Measurements from ENCODE around the gene METTL8.

METTL8 gene

DNA sequence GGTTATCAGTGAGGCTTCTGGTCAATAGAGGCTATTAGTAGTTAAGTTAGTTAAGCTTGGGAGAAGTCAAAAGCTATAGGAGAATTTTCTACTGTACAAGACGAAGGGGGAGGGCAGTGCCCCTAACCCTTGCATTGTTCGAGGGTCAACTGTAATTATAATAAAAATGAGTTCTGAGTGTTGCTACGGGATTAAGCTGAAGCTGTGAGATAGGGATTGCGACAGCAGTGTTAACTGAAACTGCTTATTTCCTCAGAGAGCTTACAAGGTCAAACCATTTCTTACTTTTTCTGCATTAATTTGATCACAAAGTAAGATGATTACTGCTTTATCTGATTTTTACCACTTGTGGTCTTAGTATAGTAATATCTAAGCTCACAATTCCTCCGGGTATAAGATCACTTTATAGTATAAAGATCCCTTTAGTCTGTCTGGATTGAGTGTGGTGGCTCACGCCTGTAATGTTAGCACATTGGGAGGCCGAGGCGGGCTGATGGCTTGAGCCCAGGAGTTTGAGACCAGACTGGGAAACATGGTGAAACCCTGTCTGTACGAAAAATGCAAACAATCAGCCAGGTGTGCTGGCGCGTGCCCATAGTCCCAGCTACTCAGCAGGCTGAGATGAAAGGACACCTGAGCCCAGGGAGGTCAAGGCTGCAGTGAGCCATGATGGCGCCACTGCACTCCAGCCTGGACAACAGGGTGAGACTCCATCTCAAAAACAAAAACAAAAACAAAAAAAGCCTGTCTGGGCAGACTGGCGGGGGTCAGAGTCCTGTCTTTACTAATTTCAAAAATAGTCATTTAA lies 153.6 kb downstream of the METTL8 start:
- no peak overlapping the region for H3K9ac ChIP-seq (ENCODE audit: low read depth, low read length)
- WGBS: 87% methylated on average over 11 of the region's 13 CpGs
- no peak overlapping the region for H3K4me3 ChIP-seq (ENCODE audit: low read length)
- H3K27ac ChIP-seq (ENCODE audit: low read depth, low read length): no peak overlapping the region
- H3K4me1 ChIP-seq (ENCODE audit: insufficient read depth, low read length): no peaks in the 10 kb centered on the region; the same call in 1 of the 2 replicates
- no peaks in the 10 kb centered on the region for H3K27me3 ChIP-seq (ENCODE audit: insufficient read depth, low read length)
- no peaks in the 10 kb centered on the region for H3K9me3 ChIP-seq (ENCODE audit: insufficient read depth, low read depth, low read length)
- H3K36me3 ChIP-seq (ENCODE audit: insufficient read depth, low read length): no peaks in the 10 kb centered on the region

DNA sequence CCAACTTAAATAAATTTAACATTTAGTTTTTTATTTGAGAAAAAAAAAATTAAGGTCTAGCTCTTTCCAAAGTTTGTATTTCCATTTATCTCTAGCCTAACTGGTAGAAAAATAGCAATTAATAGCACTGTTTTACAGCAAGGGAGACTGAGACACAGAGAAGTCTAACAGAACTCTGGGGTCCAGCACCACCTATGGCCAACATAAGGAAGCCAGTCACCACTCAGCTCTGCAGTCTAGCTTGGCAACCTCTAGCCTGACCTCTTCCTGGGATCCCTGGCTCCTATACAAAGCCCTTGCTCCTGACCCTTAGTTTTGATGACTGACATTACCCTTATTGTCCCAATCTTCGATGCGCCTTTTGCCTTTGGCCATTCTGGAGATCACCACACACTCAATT lies 159.0 kb downstream of the METTL8 start:
- H3K4me1 ChIP-seq (ENCODE audit: insufficient read depth, low read length): peaks cover 20% of the 10 kb centered on the region
- H3K27ac ChIP-seq (ENCODE audit: low read depth, low read length): no peak overlapping the region
- H3K9ac ChIP-seq (ENCODE audit: low read depth, low read length): no peak overlapping the region
- WGBS: 97% methylated on average over 2 of the region's 2 CpGs
- H3K4me3 ChIP-seq (ENCODE audit: low read length): no peak overlapping the region
- H3K36me3 ChIP-seq (ENCODE audit: insufficient read depth, low read length): no peaks in the 10 kb centered on the region
- H3K9me3 ChIP-seq (ENCODE audit: insufficient read depth, low read depth, low read length): no peaks in the 10 kb centered on the region
- no peaks in the 10 kb centered on the region for H3K27me3 ChIP-seq (ENCODE audit: insufficient read depth, low read length)

DNA sequence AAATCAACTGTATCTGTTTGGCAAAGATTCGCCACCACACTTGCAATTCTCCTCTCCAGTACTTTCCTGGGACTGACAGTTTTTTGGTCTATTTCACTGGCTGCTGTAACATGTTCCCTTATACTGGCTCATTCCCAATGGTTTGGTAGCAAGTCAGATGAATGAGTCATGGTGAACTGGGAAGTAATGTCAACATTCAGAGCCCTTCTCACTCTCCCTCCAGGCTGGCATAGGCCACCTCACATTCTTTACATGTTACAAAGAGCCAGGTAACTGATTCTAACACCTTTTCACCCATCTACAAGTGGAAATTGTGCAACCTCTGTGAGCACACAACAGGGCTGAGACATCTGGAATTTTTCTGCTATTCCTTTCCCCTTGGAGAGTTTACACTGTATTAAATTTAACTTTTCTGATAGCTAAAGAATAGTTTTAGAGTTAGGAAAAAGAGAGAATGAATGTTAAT lies 161.8 kb downstream of the METTL8 start:
- Histone ChIP-seq H3K36me3 (ENCODE audit: insufficient read depth, low read length) (no peaks in the 10 kb centered on the region), H3K27me3 (ENCODE audit: insufficient read depth, low read length) (no peaks in the 10 kb centered on the region), H3K4me3 (ENCODE audit: low read length) (no peak overlapping the region), H3K9ac (ENCODE audit: low read depth, low read length) (no peak overlapping the region), H3K27ac (ENCODE audit: low read depth, low read length) (no peak overlapping the region), H3K9me3 (ENCODE audit: insufficient read depth, low read depth, low read length) (no peaks in the 10 kb centered on the region), H3K4me1 (ENCODE audit: insufficient read depth, low read length) (peaks cover 28% of the 10 kb centered on the region)
- WGBS: 80% methylated on average over 1 of the region's 1 CpG

DNA sequence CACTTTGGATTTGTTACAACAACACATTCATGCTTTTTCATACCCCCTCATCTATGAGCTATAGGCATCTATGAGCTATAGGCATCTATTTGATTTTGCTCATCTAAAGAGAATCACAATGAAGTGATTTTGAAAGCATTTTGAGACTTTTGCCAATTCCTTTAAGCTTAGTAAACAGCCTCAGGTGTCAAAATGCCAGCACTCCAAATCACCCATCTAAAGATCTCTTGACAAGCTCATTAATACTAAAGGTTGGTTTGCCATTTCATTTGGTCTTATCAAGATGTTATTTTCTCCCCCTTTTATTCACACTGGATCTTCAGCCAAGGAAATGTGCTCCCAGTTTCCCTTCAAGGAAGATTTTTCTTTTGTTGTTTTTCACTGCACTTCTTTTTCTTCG lies 162.4 kb downstream of the METTL8 start:
- Histone ChIP-seq H3K4me3 (ENCODE audit: low read length) (no peak overlapping the region), H3K9me3 (ENCODE audit: insufficient read depth, low read depth, low read length) (no peaks in the 10 kb centered on the region), H3K27ac (ENCODE audit: low read depth, low read length) (no peak overlapping the region), H3K36me3 (ENCODE audit: insufficient read depth, low read length) (no peaks in the 10 kb centered on the region), H3K4me1 (ENCODE audit: insufficient read depth, low read length) (peaks cover 28% of the 10 kb centered on the region), H3K9ac (ENCODE audit: low read depth, low read length) (no peak overlapping the region), H3K27me3 (ENCODE audit: insufficient read depth, low read length) (no peaks in the 10 kb centered on the region)
- 83% methylated on average over 1 of the region's 1 CpG for WGBS

DNA sequence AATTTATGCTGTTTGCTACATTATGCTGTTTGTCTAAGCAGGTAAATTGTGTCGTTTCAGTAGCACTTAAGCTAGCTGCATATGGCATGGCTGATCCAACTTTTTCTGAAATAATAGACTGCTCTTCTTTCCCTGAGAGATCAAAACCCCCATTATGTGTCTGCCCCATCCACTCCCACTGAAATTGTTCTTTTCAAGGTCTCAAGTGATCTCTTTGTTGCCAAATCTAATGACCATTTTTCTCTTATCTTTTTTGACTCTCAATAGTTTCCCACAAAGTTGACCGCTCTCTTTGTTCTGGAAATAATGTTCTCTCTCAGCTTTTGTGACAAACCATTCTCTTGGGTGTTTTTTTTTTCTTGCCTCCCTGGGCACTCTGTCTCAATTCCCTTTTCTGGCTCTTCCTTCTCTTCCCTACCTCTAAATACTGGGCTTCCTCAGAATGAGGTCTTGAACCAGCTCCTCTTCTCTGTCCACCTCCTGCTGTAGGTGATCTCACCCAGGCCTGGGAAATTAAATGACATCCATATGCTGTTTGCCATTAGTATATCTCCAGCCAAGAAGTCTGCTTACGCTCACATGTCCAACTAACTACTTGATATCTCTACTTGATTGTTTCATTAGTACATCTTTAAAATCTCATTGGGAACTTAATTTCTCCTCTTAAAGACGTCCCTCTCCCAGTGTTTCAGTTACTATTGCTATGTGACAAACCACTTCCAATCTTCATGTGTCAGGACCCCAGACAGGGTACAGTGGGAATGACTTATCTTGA lies 165.7 kb downstream of the METTL8 start:
- 81% methylated on average over 4 of the region's 4 CpGs for WGBS

More for the DNA sequence above, 165.7 kb downstream of the METTL8 start:
- Histone ChIP-seq H3K4me3 (ENCODE audit: low read length) (no peak overlapping the region), H3K27ac (ENCODE audit: low read depth, low read length) (no peak overlapping the region), H3K27me3 (ENCODE audit: insufficient read depth, low read length) (no peaks in the 10 kb centered on the region), H3K36me3 (ENCODE audit: insufficient read depth, low read length) (no peaks in the 10 kb centered on the region), H3K4me1 (ENCODE audit: insufficient read depth, low read length) (peaks cover 28% of the 10 kb centered on the region), H3K9me3 (ENCODE audit: insufficient read depth, low read depth, low read length) (no peaks in the 10 kb centered on the region), H3K9ac (ENCODE audit: low read depth, low read length) (no peak overlapping the region)

Data from HUES64 (cell line).